ENCODE data around the gene TSPAN5.

DNA sequence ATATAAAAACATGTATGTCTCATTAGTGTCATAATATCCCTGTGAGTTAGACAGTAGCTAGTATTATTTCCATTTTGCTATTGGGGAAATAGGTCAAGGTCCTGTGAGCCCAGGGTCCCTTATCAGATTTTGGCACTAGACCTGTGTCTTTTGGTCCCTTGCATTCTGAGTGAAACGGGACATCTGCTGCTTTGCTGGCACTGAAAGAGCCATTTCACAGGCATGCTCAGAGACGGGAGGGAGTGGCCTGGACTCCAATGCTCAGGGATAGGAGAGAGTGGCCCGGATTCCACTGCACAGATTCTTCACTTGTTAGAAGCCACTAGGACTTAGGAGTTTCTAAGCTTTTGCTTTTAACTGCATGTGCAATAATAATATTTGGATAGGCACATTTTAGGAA is 177.2 kb downstream of the TSPAN5 start:
- TF ChIP-seq POLR2A (IDR thresholded peaks at IDR 0.05; ENCODE audit: low read length) (no peak), GATA1 (IDR thresholded peaks at IDR 0.05; ENCODE audit: low read depth, low read length) (no peak)
